ENCODE data around the gene MTMR8. TPM values are rescaled to one million over a fixed set of nuclear protein-coding genes. Genes with fewer than 3 reads are reported as not detected.
"Not testable (repeated sequence)": the region's sequence is repeated elsewhere in the genome, so short reads cannot be mapped to it uniquely, and the experiment has no call there.

The MTMR8 gene
- total RNA-seq: 4.1 and 7.1 TPM in 2 replicates

DNA sequence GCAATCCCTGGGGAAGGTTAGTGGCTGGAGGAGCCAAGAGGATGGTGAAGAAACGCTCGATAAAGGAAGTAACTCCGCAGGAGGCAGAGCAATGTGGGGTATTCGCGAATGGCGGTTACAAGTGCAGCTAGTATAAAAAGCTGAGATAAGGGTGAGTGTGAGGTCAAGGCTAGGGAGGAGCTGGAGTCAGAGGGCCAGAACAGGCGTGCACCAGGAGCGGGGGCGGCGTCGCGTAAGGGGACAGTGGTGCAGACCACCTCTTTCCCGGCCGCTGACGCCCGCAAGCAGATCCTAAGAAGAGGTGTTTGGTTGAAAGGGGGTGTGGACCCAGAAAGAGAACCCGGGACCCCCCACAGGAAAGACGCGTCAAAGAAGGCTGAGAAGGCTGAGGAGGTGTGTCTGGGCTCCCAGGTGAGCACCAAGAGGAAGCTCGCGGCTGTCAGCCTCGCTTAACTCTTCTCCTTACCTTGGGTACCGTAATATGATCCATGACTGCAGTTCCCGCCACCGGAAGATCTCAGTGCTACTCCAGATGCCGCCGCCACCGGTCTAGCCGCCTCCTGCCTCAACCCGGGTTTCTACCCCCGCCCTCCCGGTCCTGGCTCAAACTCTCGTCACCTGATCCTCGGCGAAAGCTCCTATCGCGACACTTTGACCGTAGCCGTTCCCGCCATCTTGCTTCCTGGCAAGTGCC lies at the start of gene MTMR8:
TSS of gene MTMR8 (minus strand) at position 579 of the 694 bp plus-strand sequence. CDS start at position 490, 89 bp downstream.
- intact Hi-C loops (cut with micrococcal nuclease): loop anchor here (1.0 to 10.0 kb wide), 5 partner anchors 190 to 1140 kb away; partner anchors contain the start of genes AMER1, LAS1L, ZC3H12B and ZC4H2
- peak; percentile 65 for DNase-seq (ENCODE audit: low spot score)
- Mint-ChIP-seq H3K9me3 (no peaks in the 10 kb centered on the region), H3K4me1 (ENCODE audit: low read depth) (peaks cover 17% of the 10 kb centered on the region), H3K4me3 (peak within 1 kb of the TSS; percentile 87), H3K27me3 (ENCODE audit: insufficient read depth) (no peaks in the 10 kb centered on the region), H3K27ac (peak within 1 kb of the TSS; percentile 54), H3K36me3 (ENCODE audit: low read depth) (peaks cover 4% of the 10 kb centered on the region)

DNA sequence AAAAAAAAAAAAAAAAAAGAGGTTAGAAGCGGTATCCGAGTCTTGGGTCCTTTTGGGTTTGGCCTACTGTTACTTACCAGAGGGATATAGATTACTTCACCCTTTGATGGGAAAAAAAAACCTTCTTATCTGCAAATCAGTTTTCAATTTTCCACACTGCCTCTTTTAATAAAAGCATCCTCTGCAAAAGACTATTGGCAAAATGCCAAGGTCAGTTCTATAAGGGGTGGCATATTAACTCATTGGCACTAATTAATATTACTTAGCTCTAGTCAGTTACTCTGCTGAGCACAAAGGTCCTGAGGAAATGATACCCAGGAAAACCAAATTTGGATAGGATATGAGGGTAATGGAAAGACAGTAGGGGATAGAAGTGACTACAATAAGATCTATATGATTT lies 44.3 kb upstream of the MTMR8 start:
- Mint-ChIP-seq H3K36me3 (ENCODE audit: low read depth) (no peaks in the 10 kb centered on the region), H3K9me3 (no peaks in the 10 kb centered on the region), H3K27ac (no peak overlapping the region), H3K27me3 (ENCODE audit: insufficient read depth) (no peaks in the 10 kb centered on the region), H3K4me1 (ENCODE audit: low read depth) (no peaks in the 10 kb centered on the region), H3K4me3 (no peak overlapping the region)
- DNase-seq (ENCODE audit: low spot score): no peak
- intact Hi-C loops (cut with micrococcal nuclease): no loop called here

DNA sequence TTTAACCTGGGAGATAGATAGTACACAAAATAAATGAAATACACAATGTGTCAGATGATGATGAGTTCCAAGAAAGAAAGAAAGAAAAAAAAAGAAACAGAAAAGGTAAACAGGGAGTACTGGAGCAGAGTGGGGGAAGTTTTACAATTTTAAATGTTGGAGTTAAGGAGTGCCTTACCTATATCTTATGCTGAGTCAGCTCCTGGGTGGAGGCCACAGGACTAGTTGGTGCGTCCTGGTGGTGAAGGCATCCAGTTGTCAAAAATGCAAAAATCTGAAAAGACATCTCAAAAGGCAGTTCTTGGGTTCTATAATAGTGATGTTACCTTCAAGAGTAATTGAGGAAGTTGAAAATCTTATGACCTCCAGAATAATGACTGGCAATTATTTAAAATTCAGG lies 42.4 kb upstream of the MTMR8 start:
- intact Hi-C loops (cut with micrococcal nuclease): no loop called here
- H3K9me3 Mint-ChIP-seq: no peaks in the 10 kb centered on the region
- H3K27ac Mint-ChIP-seq: no peak overlapping the region
- H3K4me1 Mint-ChIP-seq (ENCODE audit: low read depth): no peaks in the 10 kb centered on the region
- no peaks in the 10 kb centered on the region for H3K27me3 Mint-ChIP-seq (ENCODE audit: insufficient read depth)
- no peak overlapping the region for H3K4me3 Mint-ChIP-seq
- H3K36me3 Mint-ChIP-seq (ENCODE audit: low read depth): no peaks in the 10 kb centered on the region
- no peak for DNase-seq (ENCODE audit: low spot score)

DNA sequence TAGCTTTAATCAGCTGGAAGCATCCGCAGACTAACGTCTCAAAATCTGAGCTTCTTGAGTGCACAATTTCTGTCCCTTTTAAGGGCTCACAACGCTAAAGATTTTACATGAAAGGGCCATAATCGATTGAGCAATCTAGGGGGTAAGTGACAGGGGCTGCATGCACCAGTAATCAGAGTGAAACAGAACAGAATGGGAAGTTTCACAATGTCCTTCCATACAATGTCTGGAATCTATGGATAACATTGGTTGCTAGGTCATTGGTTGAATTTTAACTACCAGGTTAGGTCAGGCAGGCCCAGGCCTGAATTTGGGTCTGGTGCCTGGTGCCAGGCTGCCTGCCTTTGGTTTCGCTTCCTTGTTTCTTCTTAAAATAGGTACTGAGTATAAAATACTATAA lies 42.0 kb upstream of the MTMR8 start:
- Mint-ChIP-seq H3K27ac (no peak overlapping the region), H3K4me1 (ENCODE audit: low read depth) (no peaks in the 10 kb centered on the region), H3K9me3 (no peaks in the 10 kb centered on the region), H3K27me3 (ENCODE audit: insufficient read depth) (no peaks in the 10 kb centered on the region), H3K4me3 (no peak overlapping the region), H3K36me3 (ENCODE audit: low read depth) (no peaks in the 10 kb centered on the region)
- intact Hi-C loops (cut with micrococcal nuclease): no loop called here
- no peak for DNase-seq (ENCODE audit: low spot score)

DNA sequence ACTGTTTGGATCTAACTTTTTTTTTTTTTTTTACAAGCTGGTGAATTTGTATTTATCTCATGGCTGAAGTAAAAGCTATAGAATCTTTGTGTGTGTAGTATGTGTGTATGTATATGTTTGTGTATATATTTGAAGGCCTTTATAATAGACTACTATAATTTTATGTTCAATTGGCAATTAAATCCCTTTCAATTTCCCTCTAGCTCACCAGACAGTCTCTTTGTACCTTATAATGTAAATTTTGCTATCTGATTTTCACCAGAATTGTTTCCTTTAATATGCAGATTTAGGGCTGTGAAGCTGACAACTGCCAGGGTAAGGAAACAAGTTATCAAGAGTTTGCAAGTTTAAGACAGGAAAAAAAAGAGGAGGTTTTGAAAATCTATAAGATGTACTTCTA lies 33.1 kb upstream of the MTMR8 start:
- H3K36me3 Mint-ChIP-seq (ENCODE audit: low read depth): no peaks in the 10 kb centered on the region
- H3K4me3 Mint-ChIP-seq: no peak overlapping the region
- no peaks in the 10 kb centered on the region for H3K9me3 Mint-ChIP-seq
- no peaks in the 10 kb centered on the region for H3K4me1 Mint-ChIP-seq (ENCODE audit: low read depth)
- no peak for DNase-seq (ENCODE audit: low spot score)
- H3K27ac Mint-ChIP-seq: no peak overlapping the region
- H3K27me3 Mint-ChIP-seq (ENCODE audit: insufficient read depth): no peaks in the 10 kb centered on the region
- intact Hi-C loops (cut with micrococcal nuclease): no loop called here

DNA sequence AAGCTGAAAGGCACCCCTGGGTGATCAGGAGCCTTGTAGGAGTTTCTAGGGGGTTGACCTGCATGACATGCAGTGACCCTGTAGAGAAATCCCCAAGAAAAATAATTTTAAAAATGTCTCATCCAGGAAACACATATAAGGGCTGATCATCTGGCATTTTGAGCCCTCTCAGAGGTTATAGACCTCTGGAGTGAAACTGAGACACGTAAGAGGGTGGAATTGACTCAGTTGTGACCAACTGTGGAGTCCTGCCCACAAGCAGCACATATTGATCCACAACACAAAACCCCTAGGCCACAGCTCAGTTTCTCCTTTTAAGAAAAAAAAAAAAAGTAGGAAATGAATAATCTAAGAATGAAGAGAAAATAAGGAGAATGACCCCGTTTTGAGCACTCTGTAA lies 32.5 kb upstream of the MTMR8 start:
- Mint-ChIP-seq H3K9me3 (no peaks in the 10 kb centered on the region), H3K27ac (no peak overlapping the region), H3K4me3 (no peak overlapping the region)

DNA sequence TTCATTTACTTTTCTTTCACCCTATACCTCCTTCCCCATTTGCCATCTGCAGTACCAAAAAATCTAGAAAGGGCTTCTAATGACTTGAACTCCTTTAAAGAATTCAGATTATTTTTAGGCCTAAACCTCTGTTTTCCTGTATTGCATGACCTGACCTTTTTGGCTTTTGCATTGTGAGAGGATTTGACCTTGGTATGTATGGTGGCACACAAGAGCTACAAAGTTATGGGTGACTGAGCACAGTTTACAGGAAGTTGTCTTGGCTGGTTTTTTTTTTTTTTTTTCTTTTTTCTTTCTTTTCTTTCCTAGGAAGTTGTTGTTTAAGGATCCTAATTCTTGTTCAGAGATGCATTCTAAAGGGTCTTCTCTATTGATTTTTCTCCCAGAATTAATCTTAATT lies 32.0 kb upstream of the MTMR8 start:
- H3K9me3 Mint-ChIP-seq: no peaks in the 10 kb centered on the region
- no peaks in the 10 kb centered on the region for H3K4me1 Mint-ChIP-seq (ENCODE audit: low read depth)
- intact Hi-C loops (cut with micrococcal nuclease): no loop called here
- no peak overlapping the region for H3K4me3 Mint-ChIP-seq
- H3K27me3 Mint-ChIP-seq (ENCODE audit: insufficient read depth): no peaks in the 10 kb centered on the region
- H3K36me3 Mint-ChIP-seq (ENCODE audit: low read depth): no peaks in the 10 kb centered on the region
- no peak overlapping the region for H3K27ac Mint-ChIP-seq
- no peak for DNase-seq (ENCODE audit: low spot score)

More for the DNA sequence above, 32.5 kb upstream of the MTMR8 start:
- H3K36me3 Mint-ChIP-seq (ENCODE audit: low read depth): no peaks in the 10 kb centered on the region
- no peaks in the 10 kb centered on the region for H3K27me3 Mint-ChIP-seq (ENCODE audit: insufficient read depth)
- H3K4me1 Mint-ChIP-seq (ENCODE audit: low read depth): no peaks in the 10 kb centered on the region
- no peak for DNase-seq (ENCODE audit: low spot score)
- intact Hi-C loops (cut with micrococcal nuclease): no loop called here

DNA sequence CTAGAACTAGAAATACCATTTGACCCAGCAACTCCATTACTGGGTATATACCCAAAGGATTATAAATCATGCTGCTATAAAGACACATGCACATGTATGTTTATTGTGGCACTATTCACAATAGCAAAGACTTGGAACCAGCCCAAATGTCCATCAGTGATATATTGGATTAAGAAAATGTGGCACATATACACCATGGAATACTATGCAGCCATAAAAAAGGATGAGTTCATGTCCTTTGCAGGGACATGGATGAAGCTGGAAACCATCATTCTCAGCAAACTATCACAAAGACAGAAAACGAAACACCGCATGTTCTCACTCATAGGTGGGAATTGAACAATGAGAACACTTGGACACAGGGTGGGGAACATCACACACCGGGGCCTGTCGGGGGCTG lies 14.5 kb upstream of the MTMR8 start:
- not testable (repeated sequence) for H3K4me3 Mint-ChIP-seq; H3K36me3 Mint-ChIP-seq (ENCODE audit: low read depth); H3K27ac Mint-ChIP-seq

DNA sequence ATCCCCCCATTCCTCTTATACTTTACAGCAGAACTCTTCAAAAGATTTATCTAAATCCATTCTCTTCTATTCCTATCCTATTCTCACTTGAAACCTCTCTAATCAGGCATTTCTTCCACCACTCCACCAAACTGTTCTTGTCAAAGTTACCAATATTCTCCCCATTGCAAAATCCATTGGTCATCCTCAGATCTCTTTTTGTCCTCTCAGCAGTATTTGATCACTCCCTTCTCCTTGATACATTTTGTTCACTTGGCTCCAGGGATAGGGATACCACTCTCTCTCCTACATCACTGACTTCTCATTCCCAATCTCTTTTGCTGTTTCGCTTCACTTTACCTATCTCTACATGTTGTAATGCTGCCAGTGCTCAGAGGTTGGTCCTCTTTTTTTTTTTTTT lies 2.8 kb upstream of the MTMR8 start:
- H3K27ac Mint-ChIP-seq: no peak overlapping the region
- peaks cover 4% of the 10 kb centered on the region for H3K36me3 Mint-ChIP-seq (ENCODE audit: low read depth)
- no peaks in the 10 kb centered on the region for H3K9me3 Mint-ChIP-seq
- no peak overlapping the region for H3K4me3 Mint-ChIP-seq
- peaks cover 12% of the 10 kb centered on the region for H3K4me1 Mint-ChIP-seq (ENCODE audit: low read depth)
- DNase-seq (ENCODE audit: low spot score): no peak
- no peaks in the 10 kb centered on the region for H3K27me3 Mint-ChIP-seq (ENCODE audit: insufficient read depth)
- intact Hi-C loops (cut with micrococcal nuclease): loop anchor here (10.0 kb wide), 1 partner anchor 643 kb away; a partner anchor contains a TSS

More for the DNA sequence above, 14.5 kb upstream of the MTMR8 start:
- H3K27me3 Mint-ChIP-seq (ENCODE audit: insufficient read depth); intact Hi-C loops (cut with micrococcal nuclease); DNase-seq (ENCODE audit: low spot score); H3K9me3 Mint-ChIP-seq; H3K4me1 Mint-ChIP-seq (ENCODE audit: low read depth): not testable (repeated sequence)

DNA sequence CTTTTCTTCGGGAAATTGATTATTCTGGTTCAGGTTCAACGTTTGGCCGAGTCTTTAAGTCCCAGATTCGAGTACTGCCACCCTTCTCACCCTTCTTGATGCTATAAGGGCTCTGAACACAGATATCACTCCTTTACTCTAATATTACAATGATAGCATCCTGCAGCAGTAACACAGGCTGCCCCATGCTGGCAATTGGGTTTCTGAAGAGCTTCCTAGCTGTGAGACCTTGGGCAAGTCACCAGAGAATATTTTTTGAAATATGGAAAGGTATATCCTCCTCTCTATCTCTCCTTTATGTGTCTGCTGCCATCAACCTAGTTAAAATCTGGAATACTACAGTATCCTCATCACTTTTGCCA lies 297 bp upstream of the MTMR8 start:
- intact Hi-C loops (cut with micrococcal nuclease): loop anchor here (1.0 to 10.0 kb wide), 5 partner anchors 190 to 1139 kb away; partner anchors contain the start of genes AMER1, LAS1L, ZC3H12B and ZC4H2
- no peak for DNase-seq (ENCODE audit: low spot score)

DNA sequence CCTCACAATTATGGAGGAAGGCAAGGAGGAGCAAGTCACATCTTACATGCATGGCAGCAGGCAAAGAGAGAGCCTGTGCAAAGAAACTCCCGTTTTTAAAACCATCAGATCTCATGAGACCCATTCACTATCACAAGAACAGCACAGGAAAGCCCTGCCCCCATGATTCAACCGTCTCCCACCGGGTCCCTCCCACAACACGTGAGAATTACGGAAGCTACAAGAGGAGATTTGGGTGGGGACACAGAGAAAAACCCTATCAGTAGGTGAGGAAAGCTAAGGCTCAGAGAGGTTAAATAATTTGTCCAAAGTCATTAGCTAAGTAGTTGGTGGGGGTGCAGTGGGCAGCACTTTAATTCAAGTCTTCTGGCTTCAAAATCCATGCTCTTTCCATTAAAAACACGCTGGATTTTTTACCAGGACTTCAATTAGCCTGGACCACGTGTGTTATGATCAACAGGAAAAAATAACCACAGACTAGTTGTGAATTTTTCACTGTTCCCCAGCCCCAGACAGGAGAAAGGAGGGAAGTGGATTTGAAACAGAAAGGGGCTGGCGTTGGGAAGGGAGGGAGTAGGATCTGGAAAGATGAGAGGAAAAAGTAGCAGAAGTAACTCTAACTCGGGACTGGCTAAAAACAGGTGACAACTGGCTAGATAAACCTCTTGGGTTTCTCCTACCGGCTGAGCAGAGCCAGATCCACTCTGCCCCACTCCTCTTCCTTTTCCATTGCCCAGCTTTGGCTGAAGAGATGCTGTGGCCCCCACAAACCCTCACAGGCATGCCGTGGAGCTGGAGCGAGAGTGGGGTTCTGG lies 986 bp downstream of the MTMR8 start:
- intact Hi-C loops (cut with micrococcal nuclease): loop anchor here (2.0 to 10.0 kb wide), 2 partner anchors 639 to 1141 kb away; partner anchors contain the start of gene LAS1L
- Mint-ChIP-seq H3K36me3 (ENCODE audit: low read depth) (peaks cover 4% of the 10 kb centered on the region), H3K9me3 (no peaks in the 10 kb centered on the region), H3K27me3 (ENCODE audit: insufficient read depth) (no peaks in the 10 kb centered on the region), H3K4me3 (peak overlapping the region; percentile 87), H3K27ac (peak overlapping the region; percentile 54), H3K4me1 (ENCODE audit: low read depth) (peaks cover 17% of the 10 kb centered on the region)
- DNase-seq (ENCODE audit: low spot score): peak; percentile 0

More for the DNA sequence above, 297 bp upstream of the MTMR8 start:
- Mint-ChIP-seq H3K4me3 (peak overlapping the region; percentile 87), H3K27me3 (ENCODE audit: insufficient read depth) (no peaks in the 10 kb centered on the region), H3K27ac (peak overlapping the region; percentile 54), H3K4me1 (ENCODE audit: low read depth) (peaks cover 17% of the 10 kb centered on the region), H3K36me3 (ENCODE audit: low read depth) (peaks cover 4% of the 10 kb centered on the region), H3K9me3 (no peaks in the 10 kb centered on the region)

DNA sequence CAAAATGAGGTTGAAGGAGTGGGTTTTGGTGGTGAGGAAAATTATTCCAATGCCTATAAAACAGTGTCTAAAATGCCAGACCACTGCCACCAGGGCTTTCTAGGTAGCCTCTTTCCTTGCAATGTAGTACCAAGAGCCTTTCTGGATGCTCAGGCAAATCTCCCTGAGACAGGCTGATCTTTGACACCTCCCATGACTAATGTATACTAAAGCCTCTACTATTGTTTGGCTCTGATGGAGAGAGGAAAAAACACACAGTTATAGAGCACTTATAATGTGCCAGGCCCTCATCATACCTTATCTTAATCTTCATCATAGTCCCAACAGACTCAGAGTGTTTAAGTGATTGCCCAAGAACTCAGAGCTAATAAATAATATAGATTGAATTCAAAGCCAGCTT lies 5.8 kb downstream of the MTMR8 start:
- Mint-ChIP-seq H3K4me3 (no peak overlapping the region), H3K4me1 (ENCODE audit: low read depth) (peaks cover 17% of the 10 kb centered on the region), H3K9me3 (peaks cover 18% of the 10 kb centered on the region), H3K27ac (no peak overlapping the region), H3K36me3 (ENCODE audit: low read depth) (peaks cover 6% of the 10 kb centered on the region), H3K27me3 (ENCODE audit: insufficient read depth) (no peaks in the 10 kb centered on the region)
- DNase-seq (ENCODE audit: low spot score): no peak
- intact Hi-C loops (cut with micrococcal nuclease): no loop called here

DNA sequence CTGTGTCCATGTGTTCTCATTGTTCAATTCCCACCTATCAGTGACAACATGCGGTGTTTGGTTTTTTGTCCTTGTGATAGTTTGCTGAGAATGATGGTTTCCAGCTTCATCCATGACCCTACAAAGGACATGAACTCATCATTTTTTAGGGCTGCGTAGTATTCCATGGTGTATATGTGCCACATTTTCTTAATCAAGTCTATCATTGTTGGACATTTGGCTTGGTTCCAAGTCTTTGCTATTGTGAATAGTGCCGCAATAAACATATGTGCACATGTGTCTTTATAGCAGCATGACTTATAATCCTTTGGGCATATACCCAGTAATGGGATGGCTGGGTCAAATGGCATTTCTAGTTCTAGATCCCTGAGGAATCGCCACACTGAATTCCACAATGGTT lies 14.5 kb downstream of the MTMR8 start:
- H3K4me1 Mint-ChIP-seq (ENCODE audit: low read depth): not testable (repeated sequence)
- H3K36me3 Mint-ChIP-seq (ENCODE audit: low read depth): peaks cover 12% of the 10 kb centered on the region

More for the DNA sequence above, 14.5 kb downstream of the MTMR8 start:
- H3K27me3 Mint-ChIP-seq (ENCODE audit: insufficient read depth); H3K27ac Mint-ChIP-seq; H3K4me3 Mint-ChIP-seq; intact Hi-C loops (cut with micrococcal nuclease); DNase-seq (ENCODE audit: low spot score): not testable (repeated sequence)
- H3K9me3 Mint-ChIP-seq: peaks cover 40% of the 10 kb centered on the region

All from activated T-helper 1 cell treated with anti-CD3 and anti-CD28 coated beads, Interleukin-12 subunit alpha, Interleukin-12 subunit beta, Interleukin-2, Interleukin-4 antibody, amounts not matched to agents 30 ng/mL and 10 ng/mL and 1 ng/mL, durations not matched to agents 14 hours and 24 hours and 36 hours (primary cell).